HG03575 (cell line): ENCODE measurements around the gene PIAS4.

Experiments used
- ATAC-seq: cut with Tn5 transposase; IDR thresholded peaks from one replicate; pipeline ENCODE4 v1.9.1; 2021; ENCODE audit not compliant: unreplicated experiment, insufficient number of reproducible peaks, low FRiP score; ENCODE audit errors: extremely low read depth

PIAS4 gene

GRCh38 chr19:4063369-4064148 lies 56.0 kb downstream of the PIAS4 start:
- ATAC-seq, result no peak

- ATAC-seq, result no peak
These were observed 56.6 kb downstream of the PIAS4 start for GRCh38 chr19:4064149-4064495.

- ATAC-seq, result no peak
These were observed 57.1 kb downstream of the PIAS4 start for GRCh38 chr19:4064496-4065260.

GRCh38 chr19:4065430-4066175 lies 58.1 kb downstream of the PIAS4 start:
- no peak for ATAC-seq

GRCh38 chr19:4066176-4066606 lies 58.7 kb downstream of the PIAS4 start:
- ATAC-seq, result no peak

- no peak for ATAC-seq
These were observed 59.3 kb downstream of the PIAS4 start, which contains the start of gene ZBTB7A for GRCh38 chr19:4066682-4067395. Gene ZBTB7A, minus strand, starts transcription at chr19:4066899. Its CDS starts 11,667 bp downstream, at chr19:4055232.

- no peak for ATAC-seq
These were observed 60.0 kb downstream of the PIAS4 start for GRCh38 chr19:4067396-4068046.

- no peak for ATAC-seq
These were observed 60.8 kb downstream of the PIAS4 start for GRCh38 chr19:4068047-4068966.

GRCh38 chr19:4069331-4069959 lies 61.9 kb downstream of the PIAS4 start:
- ATAC-seq, result no peak

- no peak for ATAC-seq
These were observed 64.1 kb downstream of the PIAS4 start for GRCh38 chr19:4071610-4072009.

- no peak for ATAC-seq
These were observed 67.8 kb downstream of the PIAS4 start for GRCh38 chr19:4075373-4075772.

- ATAC-seq, result no peak
These were observed 69.5 kb downstream of the PIAS4 start for GRCh38 chr19:4077007-4077374.

- no peak for ATAC-seq
These were observed 70.5 kb downstream of the PIAS4 start for GRCh38 chr19:4077800-4078684.

- no peak for ATAC-seq
These were observed 72.9 kb downstream of the PIAS4 start for GRCh38 chr19:4080473-4080872.

- no peak for ATAC-seq
These were observed 74.0 kb downstream of the PIAS4 start for GRCh38 chr19:4081441-4082129.

- ATAC-seq, result no peak
These were observed 74.6 kb downstream of the PIAS4 start for GRCh38 chr19:4082172-4082571.
